Activated naive CD4-positive, alpha-beta T cell treated with anti-CD3 and anti-CD28 coated beads, Interleukin-2, amount 10 ng/mL, durations not matched to agents 7 days and 5 days (primary cell): ENCODE data around the gene C1orf122.
A peak's percentile ranks its signal among the peaks of the same experiment; 100 is the strongest.

Experiments
- CTCF ChIA-PET: fragments of 350-600 bp; sonication (Branson Sonifier 250); formaldehyde crosslinking; loops from one replicate; lab custom pipeline; 2021; ENCODE audit warnings: antibody characterized with exemption; lab: Charles Lee
- DNase-seq: peaks from one replicate; pipeline ENCODE4 v3.0.0-alpha.2; 2020
- H3K27ac Mint-ChIP-seq: one replicate; pipeline ENCODE4 v1.8.0; 2021; ENCODE audit warnings: mild to moderate bottlenecking, moderate library complexity, mixed read lengths
- H3K27me3 Mint-ChIP-seq: one replicate; pipeline ENCODE4 v1.8.0; 2021; ENCODE audit warnings: mild to moderate bottlenecking, mixed read lengths
- H3K36me3 Mint-ChIP-seq: one replicate; pipeline ENCODE4 v1.8.0; 2021; ENCODE audit warnings: mixed read lengths
- H3K4me1 Mint-ChIP-seq: one replicate; pipeline ENCODE4 v1.8.0; 2021; ENCODE audit warnings: mixed read lengths
- H3K4me3 Mint-ChIP-seq: one replicate; pipeline ENCODE4 v1.8.0; 2021; ENCODE audit warnings: mild to moderate bottlenecking, moderate library complexity, mixed read lengths
- H3K9me3 Mint-ChIP-seq: one replicate; pipeline ENCODE4 v1.8.0; 2021; ENCODE audit warnings: mixed read lengths

The C1orf122 gene

GRCh38 chr1:37845049-37845646 is 37.6 kb downstream of the C1orf122 start:
- no peak for DNase-seq
- H3K4me1 Mint-ChIP-seq, result peaks cover 19% of the 10 kb centered on the region
- H3K4me3 Mint-ChIP-seq, result no peak overlapping the region
- no peaks in the 10 kb centered on the region for H3K9me3 Mint-ChIP-seq
- CTCF ChIA-PET, result interaction anchor here (2.0 kb wide), 1 partner anchor 15 kb away, joined by 8 read pairs; the partner anchor contains the start of gene MTF1
- peaks cover 16% of the 10 kb centered on the region for H3K36me3 Mint-ChIP-seq
- peak overlapping the region; percentile 40 for H3K27ac Mint-ChIP-seq
- H3K27me3 Mint-ChIP-seq, result no peaks in the 10 kb centered on the region

- H3K9me3 Mint-ChIP-seq, result no peaks in the 10 kb centered on the region
- peaks cover 19% of the 10 kb centered on the region for H3K4me1 Mint-ChIP-seq
- CTCF ChIA-PET, result interaction anchor here (1.1 to 2.0 kb wide), 2 partner anchors 14 to 17 kb away, joined by 3 to 8 read pairs; partner anchors contain the start of gene MTF1
- H3K4me3 Mint-ChIP-seq, result no peak overlapping the region
- peak overlapping the region; percentile 11 for H3K27ac Mint-ChIP-seq
- H3K36me3 Mint-ChIP-seq, result peaks cover 16% of the 10 kb centered on the region
- no peaks in the 10 kb centered on the region for H3K27me3 Mint-ChIP-seq
- DNase-seq, result no peak
Observed at GRCh38 chr1:37845786-37846185, 38.2 kb downstream of the C1orf122 start.

DNA sequence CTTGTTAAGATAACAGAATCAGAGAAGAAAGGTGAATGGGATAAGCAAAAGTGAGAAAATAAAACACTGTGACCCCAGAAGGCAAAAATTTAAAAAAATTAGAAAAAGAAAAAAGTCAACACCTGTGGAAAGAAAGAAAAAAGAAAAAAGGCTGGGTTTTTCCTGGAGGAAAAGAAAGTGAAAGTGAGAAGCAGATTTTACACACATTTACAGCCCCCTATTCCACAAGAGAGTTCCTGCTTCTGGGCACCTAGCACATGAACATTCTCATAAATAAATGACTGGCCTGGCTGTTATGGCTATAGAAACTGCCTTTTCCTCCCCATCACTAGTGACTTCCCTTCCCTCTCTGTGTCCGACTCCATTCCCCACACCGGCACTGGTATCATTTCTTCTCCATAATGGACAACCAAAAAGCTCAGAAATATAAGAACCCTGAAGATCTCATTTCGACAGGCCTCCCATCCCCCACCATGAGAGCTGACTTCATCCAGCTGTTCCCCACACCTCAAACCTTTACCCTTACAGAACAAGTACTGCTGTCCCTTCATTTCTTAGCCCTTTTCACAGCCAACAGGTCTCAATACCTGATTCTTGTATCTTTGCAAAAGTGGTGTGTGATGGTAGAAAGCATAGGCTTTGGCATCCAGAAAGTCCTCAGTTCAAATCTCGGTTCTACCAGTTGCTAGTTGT is 39.2 kb downstream of the C1orf122 start:
- Mint-ChIP-seq H3K27ac (peak overlapping the region; percentile 75), H3K9me3 (no peaks in the 10 kb centered on the region), H3K4me1 (peaks cover 19% of the 10 kb centered on the region), H3K36me3 (peaks cover 16% of the 10 kb centered on the region), H3K27me3 (no peaks in the 10 kb centered on the region), H3K4me3 (peak overlapping the region; percentile 27)
- DNase-seq, result peak; percentile 27
- CTCF ChIA-PET, result interaction anchor here (1.1 to 2.0 kb wide), 3 partner anchors 10 to 16 kb away, joined by 3 to 8 read pairs (median 6); partner anchors contain the start of gene MTF1

- Mint-ChIP-seq H3K4me1 (peaks cover 33% of the 10 kb centered on the region), H3K36me3 (peaks cover 26% of the 10 kb centered on the region), H3K4me3 (no peak overlapping the region), H3K9me3 (no peaks in the 10 kb centered on the region), H3K27me3 (no peaks in the 10 kb centered on the region), H3K27ac (peak overlapping the region; percentile 35)
- CTCF ChIA-PET, result interaction anchor here (3.3 kb wide), 1 partner anchor 11 kb away, joined by 22 read pairs; the partner anchor contains the start of gene MTF1
- no peak for DNase-seq
Observed at GRCh38 chr1:37849480-37849879, 41.9 kb downstream of the C1orf122 start.

DNA sequence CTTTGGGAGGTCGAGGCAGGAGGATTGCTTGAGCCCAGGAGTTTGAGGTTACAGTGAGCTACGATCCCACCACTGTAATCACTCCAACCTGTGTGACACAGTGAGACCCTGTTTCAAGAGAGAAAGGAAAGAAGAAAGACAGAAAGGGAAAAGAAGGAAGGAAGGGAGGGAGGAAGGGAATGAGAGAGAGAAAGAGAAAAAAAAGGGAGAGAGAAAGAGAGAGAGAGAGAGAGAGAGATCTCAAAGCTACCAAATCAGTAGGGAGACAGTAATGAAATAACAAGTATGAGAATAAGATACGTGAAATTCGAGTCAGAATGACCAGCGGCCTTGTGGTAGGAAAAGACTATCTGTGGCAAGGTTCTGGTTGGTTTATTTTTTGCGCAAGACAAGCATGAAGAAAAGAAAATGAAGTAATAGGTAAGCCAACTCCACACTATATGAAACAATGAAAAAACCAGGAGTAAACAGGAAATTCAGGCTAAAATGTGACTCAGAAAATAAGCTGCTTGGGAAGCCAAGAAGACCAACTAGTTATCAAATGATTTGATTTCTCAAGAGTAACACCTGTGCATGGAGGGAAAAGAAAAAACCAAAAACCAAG is 42.9 kb downstream of the C1orf122 start:
- H3K4me1 Mint-ChIP-seq, result peaks cover 35% of the 10 kb centered on the region
- H3K4me3 Mint-ChIP-seq, result no peak overlapping the region
- no peaks in the 10 kb centered on the region for H3K27me3 Mint-ChIP-seq
- CTCF ChIA-PET, result interaction anchor here (0.7 to 3.3 kb wide), 3 partner anchors 9 to 39 kb away, joined by 3 to 22 read pairs (median 5); partner anchors contain the start of gene MTF1
- H3K36me3 Mint-ChIP-seq, result peaks cover 24% of the 10 kb centered on the region
- H3K27ac Mint-ChIP-seq, result no peak overlapping the region
- no peaks in the 10 kb centered on the region for H3K9me3 Mint-ChIP-seq
- DNase-seq, result no peak

DNA sequence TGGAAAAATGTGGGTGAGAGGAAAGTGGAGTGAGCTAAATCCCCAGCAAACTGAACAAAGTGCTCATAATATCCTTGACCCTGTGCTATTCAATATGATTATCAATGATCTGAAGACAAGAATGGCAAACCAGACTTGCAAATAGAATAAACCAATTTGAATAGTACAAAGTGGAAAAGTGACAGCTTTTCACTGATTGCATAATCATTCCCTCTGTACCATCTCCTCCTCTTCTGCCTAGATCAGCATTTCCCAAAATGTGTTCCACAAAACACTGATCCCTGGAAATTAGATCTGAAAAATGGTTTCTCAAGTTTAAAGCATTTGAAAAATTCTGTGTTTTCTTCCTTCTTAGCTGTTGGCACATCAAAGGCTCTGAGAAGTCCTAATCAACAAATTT is 43.7 kb downstream of the C1orf122 start:
- no peaks in the 10 kb centered on the region for H3K27me3 Mint-ChIP-seq
- H3K9me3 Mint-ChIP-seq, result no peaks in the 10 kb centered on the region
- no peak overlapping the region for H3K27ac Mint-ChIP-seq
- DNase-seq, result no peak
- H3K4me3 Mint-ChIP-seq, result no peak overlapping the region
- peaks cover 24% of the 10 kb centered on the region for H3K36me3 Mint-ChIP-seq
- CTCF ChIA-PET, result interaction anchor here (0.7 to 3.3 kb wide), 3 partner anchors 9 to 39 kb away, joined by 3 to 22 read pairs (median 5); partner anchors contain the start of gene MTF1
- peaks cover 34% of the 10 kb centered on the region for H3K4me1 Mint-ChIP-seq

GRCh38 chr1:37851782-37852210 is 44.2 kb downstream of the C1orf122 start:
- H3K27me3 Mint-ChIP-seq, result no peaks in the 10 kb centered on the region
- no peaks in the 10 kb centered on the region for H3K9me3 Mint-ChIP-seq
- H3K4me3 Mint-ChIP-seq, result no peak overlapping the region
- H3K4me1 Mint-ChIP-seq, result peaks cover 31% of the 10 kb centered on the region
- H3K36me3 Mint-ChIP-seq, result peaks cover 26% of the 10 kb centered on the region
- no peak for DNase-seq
- CTCF ChIA-PET, result interaction anchor here (0.6 to 3.3 kb wide), 4 partner anchors 9 to 156 kb away, joined by 3 to 22 read pairs (median 4); partner anchors contain the start of genes C1orf122, MTF1 and YRDC
- H3K27ac Mint-ChIP-seq, result no peak overlapping the region

- H3K9me3 Mint-ChIP-seq, result no peaks in the 10 kb centered on the region
- no peaks in the 10 kb centered on the region for H3K27me3 Mint-ChIP-seq
- H3K4me3 Mint-ChIP-seq, result no peak overlapping the region
- CTCF ChIA-PET, result no interaction called here
- no peak overlapping the region for H3K27ac Mint-ChIP-seq
- H3K36me3 Mint-ChIP-seq, result peaks cover 30% of the 10 kb centered on the region
- DNase-seq, result no peak
- peaks cover 37% of the 10 kb centered on the region for H3K4me1 Mint-ChIP-seq
Observed at GRCh38 chr1:37853157-37853556, 45.6 kb downstream of the C1orf122 start.

- CTCF ChIA-PET, result no interaction called here
- H3K9me3 Mint-ChIP-seq, result no peaks in the 10 kb centered on the region
- H3K4me3 Mint-ChIP-seq, result no peak overlapping the region
- H3K27me3 Mint-ChIP-seq, result no peaks in the 10 kb centered on the region
- H3K4me1 Mint-ChIP-seq, result peaks cover 43% of the 10 kb centered on the region
- peaks cover 29% of the 10 kb centered on the region for H3K36me3 Mint-ChIP-seq
- DNase-seq, result no peak
- H3K27ac Mint-ChIP-seq, result no peak overlapping the region
Observed at GRCh38 chr1:37854406-37854805, 46.8 kb downstream of the C1orf122 start.
